GM18511 (cell line): ENCODE data around the gene CCDC200.
"Not testable (repeated sequence)": the region's sequence is repeated elsewhere in the genome, so short reads cannot be mapped to it uniquely, and the experiment has no call there.

Source experiments
- ATAC-seq: cut with Tn5 transposase; IDR thresholded peaks from one replicate; pipeline ENCODE4 v1.9.1; 2021; ENCODE audit warnings: mild to moderate bottlenecking, moderate library complexity; ENCODE audit not compliant: unreplicated experiment

The CCDC200 gene

GRCh38 chr17:43216762-43217613, 11.4 kb downstream of the CCDC200 start:
- ATAC-seq = no peak

- no peak for ATAC-seq
Measured at GRCh38 chr17:43216369-43216761, 12.1 kb downstream of the CCDC200 start.

GRCh38 chr17:43215341-43215740, 13.1 kb downstream of the CCDC200 start:
- ATAC-seq = no peak

GRCh38 chr17:43213545-43213944, 14.9 kb downstream of the CCDC200 start:
- ATAC-seq = no peak

GRCh38 chr17:43212641-43213490, 15.6 kb downstream of the CCDC200 start:
- no peak for ATAC-seq

GRCh38 chr17:43211480-43212402, 16.7 kb downstream of the CCDC200 start, which contains the start of gene TMEM106A:
TSS of gene TMEM106A (plus strand) at chr17:43211875. CDS start at chr17:43213042, 1,167 bp downstream.
- ATAC-seq = peak; percentile 79

- no peak for ATAC-seq
Measured at GRCh38 chr17:43211123-43211479, 17.3 kb downstream of the CCDC200 start.

- ATAC-seq = no peak
Measured at GRCh38 chr17:43210576-43210975, 17.8 kb downstream of the CCDC200 start.

- not testable (repeated sequence) for ATAC-seq
Measured at GRCh38 chr17:43203013-43203412, 25.4 kb downstream of the CCDC200 start.

- no peak for ATAC-seq
Measured at GRCh38 chr17:43200127-43200526, 28.3 kb downstream of the CCDC200 start.

- no peak for ATAC-seq
Measured at GRCh38 chr17:43199633-43200032, 28.8 kb downstream of the CCDC200 start.

GRCh38 chr17:43193251-43193650, 35.2 kb downstream of the CCDC200 start:
- ATAC-seq = no peak

GRCh38 chr17:43186656-43187055, 41.8 kb downstream of the CCDC200 start:
- ATAC-seq = not testable (repeated sequence)

GRCh38 chr17:43183921-43184320, 44.5 kb downstream of the CCDC200 start:
- ATAC-seq = no peak

GRCh38 chr17:43176119-43176570, 52.3 kb downstream of the CCDC200 start:
- no peak for ATAC-seq

GRCh38 chr17:43175213-43176118, 53.0 kb downstream of the CCDC200 start:
- no peak for ATAC-seq

- no peak for ATAC-seq
Measured at GRCh38 chr17:43171586-43172487, 56.6 kb downstream of the CCDC200 start.
